Left forelimb (tissue), 1 donor: ENCODE results near the gene KRT3.

Source experiments
- DNase-seq: peaks from one replicate; pipeline ENCODE4 v3.0.0-alpha.2; 2018; ENCODE audit warnings: low spot score

Gene KRT3

GRCh38 chr12:52827499-52828090, 31.7 kb upstream of the KRT3 start:
- no peak for DNase-seq

GRCh38 chr12:52826611-52827498, 30.9 kb upstream of the KRT3 start:
- no peak for DNase-seq

GRCh38 chr12:52825961-52826360, 30.0 kb upstream of the KRT3 start:
- DNase-seq = no peak

- no peak for DNase-seq
These were observed 29.0 kb upstream of the KRT3 start for GRCh38 chr12:52824741-52825410.

DNA sequence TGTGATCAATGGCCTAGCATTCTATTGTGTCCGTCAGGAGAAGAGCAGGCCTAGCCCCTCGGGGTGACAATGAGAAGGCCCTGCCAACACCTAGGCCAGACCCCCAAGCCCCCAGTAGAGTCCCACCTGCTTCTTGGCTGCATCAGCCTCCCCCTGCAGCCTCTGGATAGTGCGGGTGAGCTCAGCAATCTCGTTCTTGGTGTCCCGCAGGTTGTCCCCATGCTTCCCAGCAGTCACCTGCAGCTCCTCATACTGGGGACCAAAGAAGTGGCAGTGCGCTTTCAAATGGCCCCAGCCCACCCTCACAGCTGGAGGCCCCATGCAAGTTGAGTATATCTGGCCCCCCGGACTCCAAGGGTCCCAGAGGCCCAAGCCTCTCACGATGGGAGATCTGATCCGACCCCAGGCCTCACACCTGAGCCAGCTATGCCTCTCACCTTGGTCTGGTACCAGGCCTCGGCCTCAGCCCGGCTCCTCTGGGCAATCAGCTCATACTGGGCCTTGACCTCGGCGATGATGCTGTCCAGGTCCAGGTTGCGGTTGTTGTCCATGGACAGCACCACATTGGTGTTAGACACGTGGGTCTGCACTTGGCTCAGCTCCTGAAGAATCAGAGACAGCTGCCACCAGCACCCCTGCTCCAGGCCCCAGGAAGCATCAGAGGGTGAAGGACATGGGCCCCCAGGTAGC, 28.0 kb upstream of the KRT3 start:
- DNase-seq = no peak

DNA sequence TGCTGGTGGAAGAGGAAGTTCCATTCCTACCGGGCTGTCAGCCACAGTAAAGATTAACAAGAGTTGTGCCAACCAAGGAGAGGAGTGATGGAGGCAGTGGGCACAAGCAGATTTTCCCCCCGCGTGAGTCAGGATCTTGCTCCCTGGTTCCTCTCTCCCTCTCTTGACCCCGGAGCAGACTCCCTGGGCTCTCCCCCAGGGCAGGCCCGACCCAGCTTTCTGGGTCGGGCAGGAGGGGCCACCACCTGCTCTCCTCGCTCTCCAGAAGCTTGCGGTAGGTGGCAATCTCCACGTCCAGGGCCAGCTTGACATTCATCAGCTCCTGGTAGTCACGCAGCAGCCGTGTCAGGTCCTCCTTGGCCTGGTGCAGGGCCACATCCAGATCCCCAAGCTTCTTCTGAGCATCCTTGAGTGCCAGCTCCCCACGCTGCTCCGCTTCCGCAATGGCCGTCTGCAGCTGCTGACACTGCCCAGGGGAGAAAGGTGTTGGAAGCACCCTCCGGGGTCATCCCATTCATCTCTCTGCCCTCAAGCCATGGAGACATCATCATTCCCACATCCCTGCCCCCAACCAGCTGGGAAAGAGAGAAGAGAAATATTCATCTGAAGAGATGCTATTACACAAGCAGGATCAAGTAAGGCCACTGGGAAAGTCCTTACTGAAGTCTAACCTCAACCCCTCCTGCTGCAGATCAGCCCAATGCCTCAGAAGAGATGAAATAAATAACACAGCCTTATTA, 27.0 kb upstream of the KRT3 start:
- no peak for DNase-seq

DNA sequence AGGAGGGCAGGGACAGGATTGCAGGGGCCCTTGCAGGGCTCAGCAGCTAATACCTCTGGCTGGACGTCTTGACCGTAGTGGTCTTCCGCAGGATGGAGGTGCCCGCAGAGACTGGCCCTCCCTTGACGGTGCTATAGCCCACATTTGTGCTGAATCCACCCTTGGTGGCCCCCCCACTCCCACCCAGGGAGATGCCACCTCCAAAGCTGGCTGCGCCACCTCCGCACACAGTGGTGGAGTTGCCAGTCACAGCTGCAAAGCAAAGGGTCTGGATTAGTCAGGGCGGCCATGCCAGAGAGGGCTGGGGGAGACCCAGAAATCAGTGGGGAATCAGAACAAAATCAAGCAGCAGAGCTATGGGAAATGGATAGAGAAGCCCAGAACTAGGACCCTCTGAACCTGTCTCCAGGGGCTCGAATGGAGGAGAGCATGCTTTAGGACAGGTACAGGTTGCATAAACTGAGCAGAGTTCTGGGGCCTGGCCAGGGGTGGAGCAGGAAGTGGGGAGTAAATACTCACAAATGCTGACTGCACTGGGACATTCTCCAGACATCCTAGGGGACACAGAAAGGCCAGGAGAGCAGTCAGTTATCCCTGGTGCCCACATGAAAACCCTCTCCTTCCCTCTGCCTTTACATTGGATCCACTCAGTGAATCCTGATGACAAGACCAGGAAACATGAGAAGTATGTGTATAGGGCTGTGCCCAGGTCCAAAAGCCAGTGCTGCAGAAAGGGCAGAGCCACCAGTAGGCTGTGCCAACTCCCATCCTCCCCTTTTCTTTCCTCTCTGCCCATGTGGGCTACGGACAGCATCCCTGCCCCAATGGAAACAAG, 26.1 kb upstream of the KRT3 start:
- no peak for DNase-seq

GRCh38 chr12:52821071-52821730, 25.3 kb upstream of the KRT3 start:
- DNase-seq = no peak

GRCh38 chr12:52820521-52820920, 24.6 kb upstream of the KRT3 start:
- no peak for DNase-seq

- DNase-seq = no peak
These were observed 24.0 kb upstream of the KRT3 start for GRCh38 chr12:52819731-52820510.

DNA sequence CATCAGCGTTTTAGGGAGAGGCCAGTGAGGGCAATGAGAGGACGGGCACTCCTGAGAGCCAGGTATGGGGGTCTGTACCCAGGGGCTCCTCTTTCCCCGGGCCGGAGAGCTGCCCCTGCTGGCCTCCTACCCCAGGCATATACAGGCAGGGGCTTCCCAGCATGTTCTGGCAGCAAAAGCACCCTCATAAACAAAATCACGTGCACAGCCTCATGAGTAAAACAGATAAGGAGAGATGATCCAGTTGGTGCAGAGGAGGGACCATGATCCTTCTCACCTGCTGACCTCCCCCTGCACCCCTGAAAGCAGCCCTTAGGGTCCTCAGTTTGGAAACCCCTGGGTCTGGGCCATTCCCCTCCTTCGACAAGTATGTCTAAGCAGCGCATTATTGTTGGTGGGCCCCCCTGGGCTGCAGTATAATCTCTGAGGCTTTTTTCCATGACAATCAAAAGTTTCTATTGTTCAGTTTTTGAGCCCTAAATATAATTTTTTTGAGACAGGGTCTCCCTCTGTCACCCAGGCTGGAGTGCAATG, 23.0 kb upstream of the KRT3 start:
- DNase-seq = no peak

- no peak for DNase-seq
These were observed 22.5 kb upstream of the KRT3 start for GRCh38 chr12:52818388-52818787.

DNA sequence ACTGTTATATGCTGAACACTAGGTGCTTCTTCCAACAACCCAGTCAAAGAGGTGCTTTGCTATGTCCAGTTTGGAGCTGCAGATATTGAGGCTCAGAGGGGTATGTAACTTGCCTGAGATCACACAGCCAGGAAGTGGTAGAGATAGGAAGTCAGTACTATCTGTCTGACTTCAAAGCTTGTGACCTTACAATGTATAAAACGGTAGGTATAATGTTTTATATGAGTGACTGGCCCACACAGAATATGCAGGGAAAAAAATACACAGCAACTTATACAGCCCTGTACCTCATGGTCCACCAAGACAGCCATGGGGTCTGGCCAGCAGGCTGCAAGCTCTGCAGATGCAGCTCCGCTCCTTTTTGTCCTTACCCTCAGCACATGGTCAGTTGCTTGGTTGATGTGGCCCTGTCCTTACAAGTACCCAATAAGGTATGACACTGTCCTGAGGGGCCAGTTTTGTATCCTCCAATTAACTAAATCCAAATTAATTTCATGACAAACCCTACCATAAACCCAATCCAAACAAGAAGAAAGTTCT, 21.9 kb upstream of the KRT3 start:
- no peak for DNase-seq

- DNase-seq = no peak
These were observed 21.2 kb upstream of the KRT3 start for GRCh38 chr12:52817003-52817698.

DNA sequence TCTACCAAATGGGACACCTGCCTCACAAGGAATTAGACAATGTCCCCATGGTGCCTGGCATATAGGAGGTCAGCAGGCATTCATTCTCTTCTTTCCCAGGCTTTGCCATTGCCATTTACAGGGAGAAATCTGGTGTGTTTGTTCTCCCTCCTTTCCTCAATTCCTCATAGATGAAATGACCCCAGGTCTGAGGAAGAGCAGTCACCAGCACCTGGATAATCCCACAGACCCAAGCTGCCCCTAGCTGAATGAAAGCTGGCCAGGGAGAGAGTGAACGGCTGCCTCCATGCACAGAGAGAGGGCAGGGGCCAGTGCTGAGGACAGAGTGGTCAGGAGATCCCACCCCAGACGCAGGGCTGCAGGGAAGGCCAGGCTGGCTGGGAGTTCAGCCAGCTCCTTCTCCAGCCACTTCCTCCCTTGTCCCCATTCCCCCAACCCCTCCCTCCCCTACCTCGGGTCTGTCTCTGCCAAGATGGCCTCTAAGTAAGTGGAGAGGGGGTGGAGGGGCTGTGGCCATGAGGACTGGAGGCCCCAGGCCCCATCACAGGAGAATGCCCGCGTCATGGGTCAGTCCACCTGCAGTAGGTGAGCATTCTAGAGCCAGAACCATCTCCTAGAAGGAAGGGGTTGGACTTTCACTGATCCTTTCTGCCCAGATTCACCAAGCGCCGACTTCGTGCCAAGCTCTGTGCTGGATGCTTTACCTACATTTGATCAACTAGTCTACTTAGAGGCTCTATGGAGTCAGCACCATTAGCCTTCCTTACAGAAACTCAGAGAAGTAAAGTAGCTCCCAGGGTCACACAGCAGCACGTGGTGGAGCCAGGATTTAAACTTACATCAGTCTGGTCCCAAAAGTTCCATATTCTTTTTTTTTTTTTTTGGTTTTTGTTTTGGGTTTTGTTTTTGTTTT, 20.0 kb upstream of the KRT3 start:
- no peak for DNase-seq

- DNase-seq = no peak
These were observed 19.2 kb upstream of the KRT3 start for GRCh38 chr12:52815161-52815560.

GRCh38 chr12:52814710-52815155, 18.8 kb upstream of the KRT3 start:
- no peak for DNase-seq
